Measurements from ENCODE around the gene TACC2. TPM values are rescaled to one million over a fixed set of nuclear protein-coding genes. Genes with fewer than 3 reads are reported as not detected.

Gene TACC2
- total RNA-seq, 1 experiment from 2014 or later: 15.8 TPM

DNA sequence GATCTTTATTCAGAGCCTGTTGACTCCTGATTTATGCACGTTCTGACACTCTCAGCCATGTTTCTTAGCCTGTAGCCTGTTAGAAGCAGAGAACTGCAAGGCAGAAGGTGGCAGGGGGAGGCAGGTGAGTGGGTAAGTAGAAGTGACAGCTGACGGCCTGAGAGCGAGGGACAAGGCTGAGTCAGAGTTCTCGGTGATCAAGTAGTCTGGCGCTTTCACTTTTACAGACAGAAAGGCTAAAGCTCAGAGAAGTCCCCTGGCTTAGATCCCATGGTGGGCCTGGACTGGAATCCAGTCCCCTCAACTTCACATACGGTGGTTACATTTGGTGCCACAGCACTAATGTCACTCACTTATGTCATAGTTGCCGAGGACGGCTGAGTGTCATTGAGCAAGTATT lies 139.0 kb downstream of the TACC2 start:
- Histone ChIP-seq H3K4me3 (no peak overlapping the region), H3K79me2 (ENCODE audit: low read depth) (no peaks in the 10 kb centered on the region), H3K36me3 (ENCODE audit: low read depth) (no peaks in the 10 kb centered on the region), H4K20me1 (ENCODE audit: insufficient read depth) (no peaks in the 10 kb centered on the region), H3K9me2 (ENCODE audit: insufficient read depth) (no peaks in the 10 kb centered on the region), H3F3A (ENCODE audit: insufficient read depth, low read depth) (peaks cover 22% of the 10 kb centered on the region; the same call in 1 of the 2 replicates), H3K9me3 (ENCODE audit: insufficient read depth, low read depth) (no peaks in the 10 kb centered on the region), H2AFZ (no peak overlapping the region), H3K4me1 (replicated peaks; ENCODE audit: insufficient read depth) (peaks cover 20% of the 10 kb centered on the region), H3K4me2 (peak overlapping the region; percentile 54), H3K27ac (no peak overlapping the region), H3K27me3 (ENCODE audit: insufficient read depth, low read depth) (no peaks in the 10 kb centered on the region)
- CTCF ChIA-PET: no interaction called here
- POLR2A ChIA-PET (ENCODE audit: unreplicated experiment): no interaction called here
- intact Hi-C loops (cut with micrococcal nuclease; ENCODE audit: unreplicated experiment): no loop called here
- no peak for TF ChIP-seq EZH2 (IDR thresholded peaks at IDR 0.05; ENCODE audit: low read depth)
- TF ChIP-seq, protein P1, sequence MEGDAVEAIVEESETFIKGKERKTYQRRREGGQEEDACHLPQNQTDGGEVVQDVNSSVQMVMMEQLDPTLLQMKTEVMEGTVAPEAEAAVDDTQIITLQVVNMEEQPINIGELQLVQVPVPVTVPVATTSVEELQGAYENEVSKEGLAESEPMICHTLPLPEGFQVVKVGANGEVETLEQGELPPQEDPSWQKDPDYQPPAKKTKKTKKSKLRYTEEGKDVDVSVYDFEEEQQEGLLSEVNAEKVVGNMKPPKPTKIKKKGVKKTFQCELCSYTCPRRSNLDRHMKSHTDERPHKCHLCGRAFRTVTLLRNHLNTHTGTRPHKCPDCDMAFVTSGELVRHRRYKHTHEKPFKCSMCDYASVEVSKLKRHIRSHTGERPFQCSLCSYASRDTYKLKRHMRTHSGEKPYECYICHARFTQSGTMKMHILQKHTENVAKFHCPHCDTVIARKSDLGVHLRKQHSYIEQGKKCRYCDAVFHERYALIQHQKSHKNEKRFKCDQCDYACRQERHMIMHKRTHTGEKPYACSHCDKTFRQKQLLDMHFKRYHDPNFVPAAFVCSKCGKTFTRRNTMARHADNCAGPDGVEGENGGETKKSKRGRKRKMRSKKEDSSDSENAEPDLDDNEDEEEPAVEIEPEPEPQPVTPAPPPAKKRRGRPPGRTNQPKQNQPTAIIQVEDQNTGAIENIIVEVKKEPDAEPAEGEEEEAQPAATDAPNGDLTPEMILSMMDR (conservative IDR thresholded peaks at IDR 0.05): no peak
- peak in 1 of 2 experiments; percentile 25 for DNase-seq
- BruUV-seq (replicated peaks): no TSS peak

DNA sequence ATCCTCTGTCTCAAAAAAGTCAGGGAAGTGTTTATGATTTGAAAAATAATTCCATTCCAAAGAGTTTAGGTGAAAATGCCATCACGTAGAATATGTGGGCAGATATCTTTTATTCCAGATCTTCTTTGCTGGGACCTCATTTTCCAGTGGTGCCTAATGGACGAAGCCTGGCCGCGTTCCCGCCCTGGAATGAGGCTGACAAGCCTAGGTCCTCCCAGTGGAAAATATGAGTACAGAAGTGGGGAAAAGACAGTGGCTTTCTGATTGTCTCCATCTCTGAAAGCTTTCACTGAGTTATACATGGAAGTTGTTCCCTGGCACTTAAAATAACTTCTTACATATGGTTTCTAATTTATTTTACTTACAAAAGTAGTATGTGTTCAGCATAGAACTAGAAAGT lies 139.4 kb downstream of the TACC2 start:
- ChIA-PET CTCF (no interaction called here), POLR2A (ENCODE audit: unreplicated experiment) (no interaction called here)
- no TSS peak for BruUV-seq (replicated peaks)
- Histone ChIP-seq H2AFZ (no peak overlapping the region), H3K79me2 (ENCODE audit: low read depth) (no peaks in the 10 kb centered on the region), H3K4me2 (no peak overlapping the region), H3K27ac (no peak overlapping the region), H3K9me2 (ENCODE audit: insufficient read depth) (no peaks in the 10 kb centered on the region), H3K4me1 (replicated peaks; ENCODE audit: insufficient read depth) (peaks cover 20% of the 10 kb centered on the region), H3K36me3 (ENCODE audit: low read depth) (no peaks in the 10 kb centered on the region), H3K4me3 (no peak overlapping the region), H3F3A (ENCODE audit: insufficient read depth, low read depth) (peaks cover 22% of the 10 kb centered on the region; the same call in 1 of the 2 replicates), H3K27me3 (ENCODE audit: insufficient read depth, low read depth) (no peaks in the 10 kb centered on the region), H4K20me1 (ENCODE audit: insufficient read depth) (no peaks in the 10 kb centered on the region), H3K9me3 (ENCODE audit: insufficient read depth, low read depth) (no peaks in the 10 kb centered on the region)
- intact Hi-C loops (cut with micrococcal nuclease; ENCODE audit: unreplicated experiment): no loop called here
- DNase-seq: no peak
- TF ChIP-seq, protein P1 (conservative IDR thresholded peaks at IDR 0.05): no peak
- no peak for TF ChIP-seq EZH2 (IDR thresholded peaks at IDR 0.05; ENCODE audit: low read depth)

DNA sequence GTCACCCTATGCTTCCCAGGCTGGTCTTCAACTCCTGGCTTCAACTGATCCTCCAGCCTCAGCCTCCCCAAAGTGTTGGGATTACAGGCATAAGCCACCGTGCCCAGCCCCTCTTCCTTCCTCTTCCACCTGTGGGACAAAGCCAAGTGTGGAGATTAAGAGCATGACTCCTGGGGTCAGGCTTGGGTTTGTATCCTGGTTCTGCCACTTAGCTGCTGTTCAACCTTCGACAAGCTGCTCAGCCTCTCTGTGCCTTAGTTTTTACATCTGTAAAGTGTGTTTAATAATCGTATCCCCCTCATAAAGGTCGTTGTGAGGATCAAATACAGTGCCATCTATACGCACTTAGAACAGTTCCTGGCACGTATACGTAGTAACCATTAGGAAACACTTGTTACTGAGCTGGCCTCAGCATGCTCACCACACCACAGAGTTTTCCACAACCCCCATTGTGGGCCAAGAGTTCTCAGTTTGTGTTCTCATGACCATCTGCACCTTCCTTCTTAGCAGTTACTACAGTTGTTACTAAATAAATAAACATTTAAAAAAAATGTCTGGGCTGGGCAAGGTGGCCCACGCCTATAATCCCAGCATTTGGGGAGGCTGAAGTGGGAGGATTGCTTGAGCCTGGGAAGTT lies 141.6 kb downstream of the TACC2 start:
- no TSS peak for BruUV-seq (replicated peaks)
- H3K4me2 ChIP-seq: no peak overlapping the region
- TF ChIP-seq EZH2 (IDR thresholded peaks at IDR 0.05; ENCODE audit: low read depth): no peak
- TF ChIP-seq, protein P1 (conservative IDR thresholded peaks at IDR 0.05): no peak
- no peak overlapping the region for H2AFZ ChIP-seq
- H3F3A ChIP-seq (ENCODE audit: insufficient read depth, low read depth): peaks cover 22% of the 10 kb centered on the region; the same call in 1 of the 2 replicates
- no peaks in the 10 kb centered on the region for H4K20me1 ChIP-seq (ENCODE audit: insufficient read depth)
- intact Hi-C loops (cut with micrococcal nuclease; ENCODE audit: unreplicated experiment): no loop called here
- ChIA-PET POLR2A (ENCODE audit: unreplicated experiment) (no interaction called here), CTCF (no interaction called here)
- H3K36me3 ChIP-seq (ENCODE audit: low read depth): no peaks in the 10 kb centered on the region
- no peak for DNase-seq
- H3K9me2 ChIP-seq (ENCODE audit: insufficient read depth): no peaks in the 10 kb centered on the region
- no peak overlapping the region for H3K27ac ChIP-seq
- no peak overlapping the region for H3K4me3 ChIP-seq
- H3K27me3 ChIP-seq (ENCODE audit: insufficient read depth, low read depth): no peaks in the 10 kb centered on the region
- peaks cover 20% of the 10 kb centered on the region for H3K4me1 ChIP-seq (replicated peaks; ENCODE audit: insufficient read depth)
- no peaks in the 10 kb centered on the region for H3K79me2 ChIP-seq (ENCODE audit: low read depth)
- H3K9me3 ChIP-seq (ENCODE audit: insufficient read depth, low read depth): no peaks in the 10 kb centered on the region
